GM18951 (cell line): ENCODE results near the gene NLN.
"Not testable (repeated sequence)": the region's sequence is repeated elsewhere in the genome, so short reads cannot be mapped to it uniquely, and the experiment has no call there.

Source experiments
- POLR2A ChIP-seq: IDR thresholded peaks from 4 replicates; pipeline ENCODE4 v1.6.1; 2011; ENCODE audit warnings: mild to moderate bottlenecking; ENCODE audit not compliant: insufficient read length, insufficient read depth; ENCODE audit errors: extremely low read depth
- in situ Hi-C: fragments of 300-500 bp; cut with MboI; formaldehyde crosslinking; loops from one replicate; pipeline ENCODE4 v1.12.0; 2022; ENCODE audit warnings: low sequenced_read_pairs, mixed read lengths, inconsistent platforms; ENCODE audit not compliant: unreplicated experiment

Gene NLN

DNA sequence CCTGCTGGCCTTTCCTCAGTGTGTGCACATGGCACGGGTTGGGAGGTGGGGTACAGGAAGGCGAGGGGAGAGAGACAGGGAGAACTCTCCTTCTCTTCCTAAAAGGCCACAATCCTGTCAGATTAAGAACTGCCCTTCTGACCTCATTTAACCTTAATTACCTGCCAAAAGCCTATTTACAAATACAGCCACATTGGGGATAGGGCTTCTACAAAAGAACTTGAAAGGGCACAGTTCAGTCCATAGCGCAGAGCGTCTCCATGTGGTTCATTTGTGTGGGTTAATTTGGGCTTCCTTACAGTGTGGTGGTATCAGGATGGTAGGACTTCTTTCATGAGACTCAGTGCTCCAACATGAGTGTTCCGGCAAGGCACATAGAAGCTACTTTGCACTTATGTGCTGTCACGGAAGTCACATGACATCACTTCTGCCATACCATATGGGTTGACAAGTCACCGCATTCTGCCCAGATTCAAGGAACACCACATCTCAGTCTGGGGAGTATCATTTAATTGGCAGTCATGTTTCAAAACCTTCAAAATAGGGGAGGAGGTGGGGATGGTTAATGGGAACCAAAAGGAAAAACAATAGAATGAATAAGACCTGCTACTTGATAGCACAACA is 46.8 kb downstream of the NLN start:
- in situ Hi-C loops = loop anchor here (25.0 kb wide), 1 partner anchor 393 kb away; no protein-coding TSS in a partner anchor
- no peak for TF ChIP-seq POLR2A

DNA sequence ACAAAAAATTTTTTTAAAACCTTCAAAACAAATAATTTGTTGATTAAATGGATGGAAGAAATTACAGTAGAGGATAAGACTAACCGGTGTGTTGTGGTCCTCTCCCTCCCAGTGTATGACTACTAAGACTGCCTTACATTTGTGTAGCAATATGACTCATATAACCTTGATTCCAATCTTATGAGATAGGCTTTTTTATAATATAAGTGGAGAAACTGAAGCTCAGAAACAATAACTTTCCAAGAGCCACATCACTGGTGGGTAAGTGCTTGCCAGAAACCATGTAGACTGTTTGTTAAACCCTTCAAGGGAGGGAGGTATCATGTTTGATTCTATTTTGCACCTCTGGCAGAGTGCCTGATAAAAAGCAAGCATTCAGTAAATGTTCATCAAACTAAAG is 47.5 kb downstream of the NLN start:
- in situ Hi-C loops = loop anchor here (25.0 kb wide), 1 partner anchor 393 kb away; no protein-coding TSS in a partner anchor
- TF ChIP-seq POLR2A = no peak

DNA sequence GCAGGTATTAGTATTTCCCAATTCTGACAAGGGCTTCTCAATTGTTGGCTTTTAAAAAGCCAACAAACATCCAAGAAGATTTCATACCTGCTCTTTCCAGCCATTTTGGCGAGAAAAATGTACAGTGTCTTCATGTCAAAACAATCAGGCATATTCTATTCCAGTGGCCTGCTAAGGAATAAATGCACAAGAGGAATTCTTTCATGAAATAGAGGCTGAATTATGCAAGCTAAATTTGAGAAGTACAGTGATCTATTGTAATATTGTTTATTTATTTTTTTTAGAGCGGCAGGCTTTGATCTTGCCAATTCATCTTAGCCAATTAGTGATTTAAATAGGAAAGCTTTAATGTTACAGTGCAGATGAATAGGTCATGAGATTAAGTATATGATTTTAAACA is 49.3 kb downstream of the NLN start:
- in situ Hi-C loops = loop anchor here (25.0 kb wide), 1 partner anchor 391 kb away; no protein-coding TSS in a partner anchor

DNA sequence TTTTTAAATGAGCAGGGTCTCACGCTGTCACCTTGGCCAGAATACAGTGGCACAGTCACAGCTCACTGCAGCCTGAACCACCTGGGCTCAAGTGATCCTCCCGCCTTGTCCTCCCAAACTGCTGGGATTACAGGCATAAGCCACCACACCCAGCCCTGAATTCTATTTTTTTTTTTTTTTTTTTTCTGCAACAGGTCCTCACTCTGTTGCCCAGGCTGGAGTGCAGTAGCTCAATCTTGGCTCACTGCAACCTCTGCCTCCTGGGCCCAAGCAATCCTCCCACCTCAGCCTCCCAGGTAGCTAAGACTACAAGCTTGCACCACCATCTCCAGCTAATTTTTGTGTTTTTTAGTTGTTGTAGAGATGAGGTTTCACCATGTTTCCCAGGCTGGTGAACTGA is 51.0 kb downstream of the NLN start:
- in situ Hi-C loops = loop anchor here (25.0 kb wide), 1 partner anchor 389 kb away; no protein-coding TSS in a partner anchor

More for the DNA sequence above, 49.3 kb downstream of the NLN start:
- no peak for TF ChIP-seq POLR2A

DNA sequence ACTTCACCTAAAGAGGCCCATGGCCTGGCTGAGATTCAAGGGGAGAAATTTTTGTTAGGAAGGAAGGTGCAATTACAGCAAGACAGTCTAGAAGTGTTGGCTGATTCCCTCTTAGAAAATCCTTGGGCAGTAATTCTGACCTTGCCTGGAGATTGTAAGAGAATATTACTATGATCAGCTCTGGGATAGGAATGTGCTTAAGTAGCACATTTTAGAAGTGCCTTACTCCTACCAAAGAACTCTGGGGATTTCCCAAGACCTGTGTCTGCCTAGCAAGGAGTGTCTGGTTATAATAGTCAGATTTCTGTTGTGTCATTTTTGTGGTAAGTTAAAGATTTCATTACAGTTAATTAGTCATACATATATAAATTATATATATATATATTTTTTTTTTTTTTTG is 52.3 kb downstream of the NLN start:
- no peak for TF ChIP-seq POLR2A
- in situ Hi-C loops = loop anchor here (25.0 kb wide), 1 partner anchor 388 kb away; no protein-coding TSS in a partner anchor

GRCh38 chr5:65775476-65775875 is 53.5 kb downstream of the NLN start:
- in situ Hi-C loops = no loop called here
- no peak for TF ChIP-seq POLR2A

- no peak for TF ChIP-seq POLR2A
- in situ Hi-C loops = no loop called here
These were observed 54.6 kb downstream of the NLN start for GRCh38 chr5:65776441-65777141.

GRCh38 chr5:65778126-65778525 is 56.1 kb downstream of the NLN start:
- in situ Hi-C loops = no loop called here

DNA sequence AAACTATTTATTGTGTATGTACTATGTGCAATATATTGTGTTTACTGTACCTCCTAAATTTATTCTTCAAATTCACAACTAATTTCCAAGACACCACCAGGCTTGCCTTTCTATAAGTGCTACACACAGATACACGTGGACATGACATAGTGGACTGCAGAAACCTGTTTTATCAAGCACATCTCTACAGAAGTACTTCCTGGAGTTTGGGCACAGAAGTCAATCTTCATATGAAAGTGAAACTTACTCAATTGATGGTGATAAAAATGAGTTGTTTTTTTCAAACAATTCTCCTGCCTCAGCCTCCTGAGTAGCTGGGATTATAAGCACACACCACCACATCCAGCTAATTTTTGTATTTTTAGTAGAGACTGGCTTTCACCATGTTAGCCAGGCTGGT is 57.6 kb downstream of the NLN start:
- no peak for TF ChIP-seq POLR2A
- in situ Hi-C loops = no loop called here

More at GRCh38 chr5:65778126-65778525, 56.1 kb downstream of the NLN start:
- TF ChIP-seq POLR2A = no peak

- in situ Hi-C loops = not testable (repeated sequence)
These were observed 66.3 kb downstream of the NLN start for GRCh38 chr5:65788296-65788695.

DNA sequence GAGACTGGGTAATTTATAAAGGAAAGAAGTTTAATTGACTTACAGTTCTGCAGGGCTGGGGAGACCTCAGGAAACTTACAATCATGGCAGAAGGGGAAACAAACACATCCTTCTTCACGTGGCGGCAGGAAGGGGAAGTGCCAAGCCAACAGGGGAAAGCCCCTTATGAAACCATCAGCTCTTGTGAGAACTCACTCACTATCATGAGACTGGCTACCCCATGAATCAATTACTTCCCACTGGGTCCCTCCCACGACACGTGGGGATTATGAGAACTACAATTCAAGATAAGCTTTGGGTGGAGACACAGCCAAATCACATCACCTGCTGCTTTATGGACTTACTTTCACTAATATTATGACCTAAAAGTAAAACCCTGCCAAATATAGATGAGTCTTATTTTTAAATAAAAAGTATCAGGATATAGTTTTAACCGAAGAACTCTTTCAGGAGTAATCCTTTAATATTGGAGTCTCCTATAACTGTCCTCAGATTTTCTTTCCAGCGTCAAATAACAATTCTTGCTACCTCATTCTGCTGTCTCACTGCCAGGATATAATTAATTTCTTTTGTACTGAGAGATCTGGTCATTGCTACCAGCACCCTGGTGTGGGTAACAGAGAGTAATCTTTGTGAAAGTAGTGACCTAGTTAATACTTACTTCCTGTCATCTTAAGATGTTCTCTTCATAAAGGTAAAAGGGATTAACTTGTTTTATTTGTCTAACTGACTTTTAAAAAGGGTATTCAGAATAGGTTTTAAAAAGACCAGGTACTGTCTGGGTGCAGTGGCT is 68.6 kb downstream of the NLN start:
- TF ChIP-seq POLR2A = no peak
- in situ Hi-C loops = no loop called here

DNA sequence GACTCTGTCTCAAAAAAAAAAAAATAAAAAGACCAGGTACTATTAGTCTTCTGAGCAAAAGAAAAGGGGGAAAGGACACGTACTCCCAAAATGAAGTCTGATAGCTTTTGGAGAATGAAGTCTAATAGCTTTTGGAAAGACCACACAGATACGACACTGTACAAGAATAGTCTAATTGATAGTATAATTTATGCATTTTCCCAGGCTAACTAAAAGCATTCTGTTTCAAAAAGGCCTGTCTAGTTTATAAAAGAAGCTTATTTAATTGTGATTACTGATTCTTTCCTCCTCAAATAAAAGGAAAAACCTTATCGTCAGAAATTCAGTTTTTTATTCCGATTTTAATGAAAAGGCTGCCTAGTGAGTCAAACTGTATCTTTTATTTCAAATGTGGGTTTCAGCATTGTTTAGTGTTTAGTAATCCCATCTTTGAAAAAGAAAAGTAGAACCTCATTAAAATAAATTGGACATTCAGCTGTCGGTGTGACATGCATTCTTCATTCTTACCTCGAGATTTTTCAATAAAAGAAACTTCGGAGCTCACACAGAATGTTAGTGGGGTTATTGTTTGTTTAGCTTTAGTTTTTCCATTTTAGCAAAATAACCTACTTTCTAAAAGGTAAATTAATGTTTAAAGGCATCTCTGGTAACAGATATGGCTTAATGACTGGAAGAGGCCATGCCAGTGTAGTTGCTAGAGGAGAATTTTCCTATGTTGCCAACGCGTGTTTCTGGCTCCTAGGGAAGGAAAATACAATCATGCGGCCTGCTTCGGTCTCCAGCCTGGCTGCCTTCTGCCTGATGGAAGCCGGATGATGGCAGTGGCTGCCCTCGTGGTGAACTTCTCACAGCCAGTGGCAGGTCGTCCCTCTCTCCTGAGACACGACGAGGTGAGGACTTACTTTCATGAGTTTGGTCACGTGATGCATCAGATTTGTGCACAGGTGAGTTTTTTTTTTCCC is 70.0 kb downstream of the NLN start:
- in situ Hi-C loops = no loop called here
- TF ChIP-seq POLR2A = no peak
